ENCODE results near the gene VPS8.

The VPS8 gene

GRCh38 chr3:185021256-185021655, 209.3 kb downstream of the VPS8 start (continued):
- TF ChIP-seq ZNF416 (tag by site-specific recombination; IDR thresholded peaks at IDR 0.05) (no peak), ZNF362 (tag by site-specific recombination; IDR thresholded peaks at IDR 0.05) (no peak), ZNF398 (tag by site-specific recombination; IDR thresholded peaks at IDR 0.05) (no peak), ZNF175 (tag by site-specific recombination; IDR thresholded peaks at IDR 0.05) (no peak), ZNF585B (tag by site-specific recombination; IDR thresholded peaks at IDR 0.05) (no peak)

- H3K9me3 ChIP-seq (ENCODE audit: control insufficient read depth, insufficient read depth, low read depth, low read length) = no peaks in the 10 kb centered on the region
- ChIA-PET CTCF (no interaction called here), POLR2A (no interaction called here)
- TF ChIP-seq ZNF211 (tag by site-specific recombination; IDR thresholded peaks at IDR 0.05; ENCODE audit: low read depth) (no peak), OVOL3 (tag by site-specific recombination; IDR thresholded peaks at IDR 0.05) (no peak), ZNF324 (tag by site-specific recombination; IDR thresholded peaks at IDR 0.05) (no peak), ZNF580 (tag by site-specific recombination; IDR thresholded peaks at IDR 0.05) (no peak), KLF1 (tag by site-specific recombination; IDR thresholded peaks at IDR 0.05) (no peak), ELK4 (IDR thresholded peaks at IDR 0.05; ENCODE audit: borderline replicate concordance, low read depth, low read length) (no peak), ZNF529 (tag by site-specific recombination; IDR thresholded peaks at IDR 0.05; ENCODE audit: insufficient replicate concordance) (no peak), ZNF19 (tag by site-specific recombination; IDR thresholded peaks at IDR 0.05; ENCODE audit: low read depth) (no peak), HOXC10 (CRISPR knock-in tag; IDR thresholded peaks at IDR 0.05) (no peak)
- H3K27ac ChIP-seq (ENCODE audit: extremely low read depth, low read depth, low read length) = no peak overlapping the region
- H3K4me1 ChIP-seq (ENCODE audit: control insufficient read depth, insufficient read depth, low read length) = no peaks in the 10 kb centered on the region
- no peak overlapping the region for H3K4me3 ChIP-seq (ENCODE audit: low read depth, low read length)
- peaks cover 0 to 5% of the 10 kb centered on the region in 2 experiments; a peak in 1 of 3 replicates for H3K36me3 ChIP-seq (ENCODE audit: control insufficient read depth in 2 of 2, insufficient read depth in 1 of 2, low read length in 2 of 2)
Observed at GRCh38 chr3:185024406-185024805, 212.4 kb downstream of the VPS8 start.

DNA sequence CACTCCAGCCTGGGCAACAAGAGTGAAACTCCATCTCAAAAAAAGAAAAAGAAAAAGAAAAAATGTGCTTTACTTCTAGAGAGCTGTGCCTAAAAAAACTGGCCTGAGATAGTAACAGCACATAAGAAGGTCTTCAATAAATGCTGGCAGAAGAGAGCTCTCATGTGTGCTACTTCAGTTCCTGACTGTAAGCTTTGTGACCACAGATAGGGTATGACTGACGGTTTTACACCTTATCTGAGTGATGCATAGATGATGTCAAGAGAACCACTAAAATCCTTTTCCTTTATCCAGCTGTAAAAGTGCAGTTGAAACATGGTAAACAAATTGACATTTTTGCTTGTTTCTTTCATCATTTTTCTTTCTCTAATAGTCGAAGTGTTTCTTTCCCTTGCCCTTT, 213.0 kb downstream of the VPS8 start:
- H3K27ac ChIP-seq (ENCODE audit: extremely low read depth, low read depth, low read length) = no peak overlapping the region
- peaks cover 0 to 5% of the 10 kb centered on the region in 2 experiments; a peak in 1 of 3 replicates for H3K36me3 ChIP-seq (ENCODE audit: control insufficient read depth in 2 of 2, insufficient read depth in 1 of 2, low read length in 2 of 2)
- no peak for TF ChIP-seq ZNF513 (tag by site-specific recombination; IDR thresholded peaks at IDR 0.05)
- TF ChIP-seq ZBTB21 (tag by site-specific recombination; IDR thresholded peaks at IDR 0.05) = no peak
- no peak for TF ChIP-seq SETDB1 (IDR thresholded peaks at IDR 0.05; ENCODE audit: insufficient read length, low read length)
- no peak for TF ChIP-seq ZNF133 (tag by site-specific recombination; IDR thresholded peaks at IDR 0.05)
- no peak for TF ChIP-seq ZNF518A (tag by site-specific recombination; conservative IDR thresholded peaks at IDR 0.05; ENCODE audit: low read depth)
- TF ChIP-seq ZNF311 (tag by site-specific recombination; IDR thresholded peaks at IDR 0.05; ENCODE audit: borderline replicate concordance) = no peak
- TF ChIP-seq ZNF521 (tag by site-specific recombination; IDR thresholded peaks at IDR 0.05) = no peak
- TF ChIP-seq ZFP41 (tag by site-specific recombination; IDR thresholded peaks at IDR 0.05; ENCODE audit: borderline replicate concordance) = no peak
- TF ChIP-seq REPIN1 (tag by site-specific recombination; IDR thresholded peaks at IDR 0.05; ENCODE audit: low read depth) = no peak
- no peak overlapping the region for H3K4me3 ChIP-seq (ENCODE audit: low read depth, low read length)
- ChIA-PET CTCF (no interaction called here), POLR2A (no interaction called here)
- no peaks in the 10 kb centered on the region for H3K4me1 ChIP-seq (ENCODE audit: control insufficient read depth, insufficient read depth, low read length)
- H3K9me3 ChIP-seq (ENCODE audit: control insufficient read depth, insufficient read depth, low read depth, low read length) = no peaks in the 10 kb centered on the region

Measured in HEK293 (cell line).